HL-60/S4 treated with phorbol 12-myristate 13-acetate at 8.2 ng/mL for 4 days and 3 days (cell line): ENCODE measurements around the gene SART3.

Source experiments
- in situ Hi-C: fragments of 300-500 bp; cut with MboI; formaldehyde crosslinking; loops from 2 replicates; pipeline ENCODE4 v1.15.0; 2022; ENCODE audit warnings: low sequenced_read_pairs

The SART3 gene

DNA sequence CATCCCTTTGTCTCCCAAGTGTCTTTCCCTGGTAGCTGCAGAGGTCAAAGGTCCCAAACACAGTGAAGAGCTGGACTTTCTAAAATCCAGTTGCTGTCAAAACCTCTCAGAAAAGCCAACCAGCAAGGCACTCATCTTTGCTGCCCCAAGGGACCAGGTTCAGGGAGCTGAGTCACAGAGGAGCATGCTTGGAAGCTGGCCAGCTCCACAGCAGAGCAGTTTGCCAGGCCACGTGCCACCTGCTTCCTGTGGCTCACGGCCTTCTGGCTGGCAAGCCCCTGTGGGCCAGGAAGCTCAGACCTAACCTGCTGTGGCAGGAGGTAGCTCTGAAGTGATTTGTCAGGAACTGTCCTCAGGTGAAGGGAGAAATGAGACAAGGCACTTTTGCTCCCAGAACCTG lies 5.0 kb upstream of the SART3 start:
- in situ Hi-C loops: loop anchor here (5.0 to 25.0 kb wide), 2 partner anchors 51 to 521 kb away; partner anchors contain the start of genes ALKBH2 and UNG

DNA sequence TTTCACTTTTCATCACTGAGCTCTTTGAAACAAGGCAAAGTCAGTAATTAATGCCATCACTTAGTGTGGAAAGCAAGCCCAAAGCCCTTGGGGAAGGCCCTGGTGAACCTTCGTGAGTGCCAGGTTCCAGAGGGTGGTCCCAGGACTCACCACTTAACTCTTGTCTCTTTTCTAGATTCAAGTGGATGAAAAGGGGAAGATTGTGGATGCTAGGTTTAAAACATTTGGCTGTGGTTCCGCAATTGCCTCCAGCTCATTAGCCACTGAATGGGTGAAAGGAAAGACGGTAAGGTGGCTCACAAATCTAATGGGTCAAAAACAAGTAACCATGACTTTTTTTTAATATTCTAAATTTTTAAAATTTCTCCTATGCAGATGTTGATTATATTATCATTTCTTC lies 4.2 kb upstream of the SART3 start:
- in situ Hi-C loops: loop anchor here (5.0 to 25.0 kb wide), 2 partner anchors 52 to 522 kb away; partner anchors contain the start of genes ALKBH2 and UNG

DNA sequence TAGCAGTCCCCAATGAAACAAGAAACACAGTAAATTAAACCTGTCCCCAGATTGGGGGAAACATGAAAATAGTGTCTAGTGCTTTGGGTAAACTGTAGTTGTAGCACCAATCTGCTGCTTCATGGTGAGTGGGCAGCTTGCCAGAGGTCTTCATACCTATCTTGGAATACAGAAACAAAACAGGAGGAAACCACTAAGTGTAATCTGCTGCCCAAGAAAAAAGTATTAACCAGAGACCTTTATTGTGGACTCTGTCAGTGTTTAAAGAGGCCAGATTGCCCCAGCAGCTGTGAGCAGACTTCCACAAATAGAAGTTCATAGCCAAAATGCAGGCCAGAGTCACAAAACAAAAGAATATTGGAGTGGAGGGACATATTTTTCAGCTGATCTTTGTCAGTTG lies 3.8 kb upstream of the SART3 start:
- in situ Hi-C loops: loop anchor here (5.0 to 25.0 kb wide), 2 partner anchors 53 to 523 kb away; partner anchors contain the start of genes ALKBH2 and UNG

DNA sequence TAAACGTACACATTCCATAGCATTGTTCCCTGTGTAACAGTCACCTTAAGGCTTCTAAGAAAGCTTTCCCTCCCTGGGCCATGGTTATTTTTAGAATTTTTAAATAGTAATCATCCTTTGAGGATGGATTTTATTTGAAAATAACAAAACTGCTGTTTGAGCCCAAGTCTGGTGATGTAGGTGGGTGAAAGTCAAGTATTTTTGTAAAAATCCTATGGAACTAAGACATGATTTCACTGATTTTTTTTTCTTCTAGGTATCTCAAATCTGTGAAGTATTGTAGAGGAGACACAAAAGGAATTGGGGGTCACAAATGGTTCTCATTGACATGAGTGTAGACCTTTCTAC lies 2.8 kb upstream of the SART3 start:
- in situ Hi-C loops: loop anchor here (25.0 kb wide), 1 partner anchor 524 kb away; the partner anchor contains the start of genes ALKBH2 and UNG

GRCh38 chr12:108563136-108563803 lies 2.3 kb upstream of the SART3 start:
- in situ Hi-C loops: loop anchor here (25.0 kb wide), 1 partner anchor 524 kb away; the partner anchor contains the start of genes ALKBH2 and UNG

DNA sequence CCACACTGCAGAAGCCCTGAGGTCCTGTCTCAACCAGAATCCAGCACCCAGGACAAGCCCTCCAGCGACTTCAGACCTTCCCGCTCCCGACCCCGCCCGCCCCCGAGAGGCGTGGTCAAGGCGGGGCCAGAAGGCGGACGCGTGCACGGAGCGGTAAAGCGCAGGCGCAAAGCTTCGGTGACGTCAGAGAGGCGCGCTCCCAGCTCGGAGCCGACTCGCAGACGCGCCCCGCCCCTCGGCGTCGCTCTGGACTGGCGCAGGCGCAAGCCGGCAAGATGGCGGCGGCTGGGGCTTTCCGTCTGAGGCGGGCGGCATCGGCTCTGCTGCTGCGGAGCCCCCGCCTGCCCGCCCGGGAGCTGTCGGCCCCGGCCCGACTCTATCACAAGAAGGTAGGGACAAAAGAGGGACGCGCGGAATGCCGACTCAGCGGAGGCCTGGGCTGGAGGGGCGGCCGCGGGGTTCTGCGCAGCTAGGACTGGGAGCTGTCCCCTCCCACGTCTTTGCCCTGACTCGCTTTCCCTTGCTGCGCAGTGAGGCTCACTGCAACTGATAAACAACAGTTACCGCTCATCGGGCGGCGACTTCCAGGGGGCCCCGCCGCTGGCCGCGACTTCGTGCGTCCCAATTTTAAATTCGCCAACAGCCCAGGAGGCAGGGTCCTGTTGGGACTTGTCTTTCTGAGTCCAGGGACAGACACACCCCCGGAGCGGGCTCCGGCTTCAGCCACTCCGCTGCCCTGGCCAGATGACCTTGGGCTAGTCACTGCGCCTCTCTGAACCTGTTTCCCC lies 1.6 kb upstream of the SART3 start, which contains the start of gene ISCU:
Gene ISCU (plus strand): TSS at position 249 of the 788 bp plus-strand sequence. CDS start 27 bp downstream, at position 276.
- in situ Hi-C loops: loop anchor here (25.0 kb wide), 1 partner anchor 525 kb away; the partner anchor contains the start of genes ALKBH2 and UNG

- in situ Hi-C loops: loop anchor here (25.0 kb wide), 1 partner anchor 525 kb away; the partner anchor contains the start of genes ALKBH2 and UNG
Observed at GRCh38 chr12:108561852-108562347, 927 bp upstream of the SART3 start.

DNA sequence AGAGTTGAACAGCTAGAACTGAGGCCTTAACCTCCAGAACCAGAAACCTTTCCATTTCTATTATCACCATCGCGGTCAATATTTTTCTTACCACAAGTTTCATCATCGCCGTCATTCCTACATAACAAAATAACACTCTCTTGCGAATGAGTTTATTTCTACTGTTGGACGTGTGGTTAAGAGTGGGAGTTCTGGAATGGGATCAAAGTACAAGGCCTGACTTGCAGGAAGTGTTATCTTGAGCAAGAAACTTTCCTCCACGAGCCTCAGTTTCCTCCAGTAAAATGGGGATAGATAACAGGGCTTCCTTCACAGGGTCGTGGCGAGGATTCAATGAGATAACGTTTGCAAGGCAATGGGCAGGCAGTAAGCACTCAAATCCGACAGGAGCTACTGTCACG lies 652 bp downstream of the SART3 start:
- in situ Hi-C loops: loop anchor here (25.0 kb wide), 1 partner anchor 527 kb away; the partner anchor contains the start of genes ALKBH2 and UNG

- in situ Hi-C loops: loop anchor here (25.0 kb wide), 1 partner anchor 528 kb away; the partner anchor contains the start of genes ALKBH2 and UNG
Observed at GRCh38 chr12:108559748-108560147, 1.2 kb downstream of the SART3 start.

- in situ Hi-C loops: loop anchor here (25.0 kb wide), 1 partner anchor 528 kb away; the partner anchor contains the start of genes ALKBH2 and UNG
Observed at GRCh38 chr12:108559007-108559655, 1.8 kb downstream of the SART3 start.

DNA sequence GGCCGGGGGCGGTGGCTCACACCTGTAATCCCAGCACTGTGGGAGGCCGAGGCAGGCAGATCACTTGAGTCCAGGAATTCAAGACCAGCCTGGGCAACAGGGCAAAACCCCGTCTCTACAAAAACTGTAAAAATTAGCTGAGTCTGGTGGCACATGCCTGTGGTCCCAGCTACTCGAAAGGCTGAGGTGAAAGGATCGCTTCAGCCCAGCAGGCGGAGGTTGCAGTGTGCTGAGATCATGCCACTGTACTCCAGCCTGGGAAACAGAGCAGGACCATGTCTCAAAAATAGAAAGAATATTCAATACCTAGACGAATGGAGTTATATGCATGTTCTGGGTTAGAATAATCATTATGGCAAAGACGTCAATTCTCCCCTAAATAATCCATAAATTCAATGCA lies 5.6 kb downstream of the SART3 start:
- in situ Hi-C loops: loop anchor here (25.0 kb wide), 1 partner anchor 532 kb away; the partner anchor contains the start of genes ALKBH2 and UNG

DNA sequence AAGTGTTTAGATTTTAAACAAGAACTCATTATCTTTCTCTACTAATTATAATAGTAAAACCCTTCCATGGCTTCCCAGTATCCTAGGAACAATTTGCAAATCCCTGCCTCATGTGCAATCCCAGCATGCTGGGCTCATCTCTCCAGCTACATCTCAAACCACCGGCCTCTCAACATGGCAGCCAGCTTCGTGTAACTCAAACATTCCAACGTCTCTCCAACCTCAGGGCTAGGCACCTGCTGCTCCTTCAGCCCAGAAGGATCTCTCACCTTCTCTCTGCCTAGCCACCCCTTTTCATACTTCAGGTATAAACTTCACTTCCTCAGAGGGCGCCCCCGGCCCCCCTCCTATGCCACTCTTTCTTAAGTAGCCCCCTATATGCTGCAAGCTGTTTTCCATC lies 7.2 kb downstream of the SART3 start:
- in situ Hi-C loops: loop anchor here (25.0 kb wide), 1 partner anchor 534 kb away; the partner anchor contains the start of genes ALKBH2 and UNG

- in situ Hi-C loops: loop anchor here (25.0 kb wide), 1 partner anchor 536 kb away; the partner anchor contains the start of genes ALKBH2 and UNG
Observed at GRCh38 chr12:108551535-108551934, 9.4 kb downstream of the SART3 start.

DNA sequence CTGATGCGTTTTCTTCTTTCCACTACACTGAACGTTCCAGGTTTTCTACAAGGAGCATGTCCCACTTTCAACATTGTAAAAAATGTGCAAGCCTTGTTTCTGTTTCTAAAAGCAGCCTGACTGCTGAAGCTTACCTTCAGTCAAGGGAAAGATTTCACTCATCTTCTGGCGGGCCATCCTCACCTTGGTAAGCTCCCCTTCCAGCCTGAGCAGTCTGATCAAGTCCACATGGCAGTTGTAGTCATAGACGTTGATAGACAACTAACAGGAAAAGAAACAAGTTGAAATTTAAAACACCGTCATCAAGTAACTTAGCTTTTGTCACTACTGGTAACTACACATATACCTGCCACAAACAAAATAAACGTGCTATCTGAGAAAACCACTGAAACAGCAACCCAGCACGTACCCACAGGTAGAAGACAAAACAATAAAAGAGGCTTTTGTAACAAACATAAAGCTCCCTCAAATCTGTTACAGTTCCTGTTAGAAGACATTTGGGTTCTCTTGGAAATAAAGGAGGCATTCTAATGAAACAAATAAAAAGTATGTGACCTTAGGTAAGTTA lies 11.9 kb downstream of the SART3 start:
- in situ Hi-C loops: no loop called here

DNA sequence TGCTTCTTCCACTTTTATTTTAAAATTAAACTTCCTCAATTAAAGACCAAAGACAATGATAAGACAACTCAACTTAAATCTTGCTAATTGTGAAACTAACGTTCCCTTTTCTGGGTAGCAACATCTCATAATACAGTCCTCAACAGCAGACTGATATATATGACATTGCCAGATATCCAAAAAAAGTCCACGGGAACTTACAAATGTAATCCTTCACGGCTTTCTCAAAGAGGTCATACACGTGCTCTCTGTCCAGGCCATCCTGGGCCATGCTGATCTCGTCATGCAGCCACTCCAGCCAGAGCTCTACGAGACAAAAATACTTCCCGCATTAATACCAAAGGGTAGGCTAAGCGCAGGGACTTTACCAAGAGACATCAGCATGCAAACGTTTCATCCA lies 13.3 kb downstream of the SART3 start:
- in situ Hi-C loops: no loop called here

DNA sequence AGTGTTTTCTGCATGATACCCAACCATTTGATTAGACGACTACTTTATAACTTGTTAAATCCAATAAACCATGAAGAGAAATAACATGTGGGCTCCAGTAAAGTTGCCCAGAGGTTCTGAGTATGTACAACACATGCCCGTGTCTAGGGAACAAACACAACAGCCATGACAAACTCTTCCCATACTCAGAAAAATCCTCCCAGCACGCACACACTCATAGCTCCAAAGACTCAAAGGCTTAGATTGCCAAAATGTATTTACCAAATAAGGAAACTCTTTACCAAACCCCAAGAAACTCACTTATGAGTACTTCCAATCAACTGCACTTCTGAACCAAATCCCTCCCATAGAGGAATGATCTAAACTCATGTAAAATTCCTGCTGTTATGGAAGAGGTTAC lies 17.3 kb downstream of the SART3 start:
- in situ Hi-C loops: no loop called here

DNA sequence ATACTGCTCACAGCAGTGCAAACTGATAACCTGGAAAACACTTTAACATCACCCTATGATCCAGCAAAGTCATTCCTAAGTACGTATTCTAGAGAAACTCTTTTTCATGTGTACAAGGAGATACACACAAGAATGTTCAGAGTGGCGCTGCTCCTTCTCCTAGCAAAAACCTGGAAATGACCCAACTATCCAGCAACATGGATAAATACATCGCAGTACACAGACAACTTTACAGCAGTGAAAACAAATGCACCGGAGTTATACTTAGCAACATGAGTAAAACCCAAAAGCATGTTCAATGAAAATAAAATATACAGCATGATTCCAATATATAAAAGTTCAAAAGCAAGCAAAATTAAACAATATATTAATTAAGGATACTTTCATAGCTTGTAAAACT lies 18.7 kb downstream of the SART3 start:
- in situ Hi-C loops: no loop called here

GRCh38 chr12:108538616-108539195 lies 22.3 kb downstream of the SART3 start:
- in situ Hi-C loops: no loop called here

DNA sequence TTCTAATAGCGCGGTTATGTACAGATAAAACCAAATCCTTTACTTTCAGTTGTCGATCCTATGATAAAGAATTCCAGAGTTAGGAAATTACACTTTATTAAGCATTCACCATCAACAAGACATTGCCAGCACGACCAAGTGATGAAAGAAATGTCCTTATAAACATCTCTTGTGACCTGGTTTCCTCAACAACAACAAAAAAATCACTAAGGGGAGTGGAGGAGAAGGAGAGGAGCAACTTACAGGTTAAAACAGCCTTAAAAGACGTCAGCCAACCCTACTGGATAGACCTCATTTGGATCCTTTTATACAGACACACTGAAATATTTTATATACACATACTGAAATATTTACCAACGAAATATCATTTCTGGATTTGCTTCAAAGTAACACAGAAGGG lies 22.8 kb downstream of the SART3 start:
- in situ Hi-C loops: no loop called here
